GM18507 (cell line): Measurements from ENCODE around the gene HEXIM1.
A peak's percentile ranks its signal among the peaks of the same experiment; 100 is the strongest.

Source experiments
- DNase-seq: peaks from one replicate; pipeline ENCODE4 v3.0.0; 2011; ENCODE audit warnings: low read depth; ENCODE audit not compliant: insufficient read length; ENCODE audit errors: extremely low spot score
- FAIRE-seq: peaks from 2 replicates; lab custom pipeline; 2011; peaks lifted over from hg19 to GRCh38; lab: Jason Lieb, UNC

Gene HEXIM1

GRCh38 chr17:45162025-45162687 is 13.9 kb downstream of the HEXIM1 start:
- no peak for FAIRE-seq
- DNase-seq: no peak

GRCh38 chr17:45164734-45165269 is 16.5 kb downstream of the HEXIM1 start:
- no peak for FAIRE-seq
- DNase-seq: no peak

GRCh38 chr17:45168991-45169752 is 20.9 kb downstream of the HEXIM1 start:
- FAIRE-seq: no peak
- DNase-seq: no peak

- no peak for FAIRE-seq
- DNase-seq: no peak
These were observed 22.1 kb downstream of the HEXIM1 start for GRCh38 chr17:45170280-45170930.

- DNase-seq: no peak
- no peak for FAIRE-seq
These were observed 22.7 kb downstream of the HEXIM1 start for GRCh38 chr17:45170931-45171337.

- FAIRE-seq (no peak), DNase-seq (no peak)
These were observed 23.3 kb downstream of the HEXIM1 start for GRCh38 chr17:45171338-45172231.

GRCh38 chr17:45172232-45172540 is 23.9 kb downstream of the HEXIM1 start:
- DNase-seq: no peak

GRCh38 chr17:45172541-45173286 is 24.4 kb downstream of the HEXIM1 start:
- peak; percentile 70 for FAIRE-seq
- DNase-seq: no peak

More at GRCh38 chr17:45172232-45172540, 23.9 kb downstream of the HEXIM1 start:
- FAIRE-seq: no peak

- FAIRE-seq (no peak), DNase-seq (no peak)
These were observed 27.5 kb downstream of the HEXIM1 start for GRCh38 chr17:45175759-45176115.

- no peak for DNase-seq
These were observed 29.3 kb downstream of the HEXIM1 start for GRCh38 chr17:45177563-45177962.

GRCh38 chr17:45184144-45184543 is 35.9 kb downstream of the HEXIM1 start:
- FAIRE-seq (no peak), DNase-seq (no peak)

More at GRCh38 chr17:45177563-45177962, 29.3 kb downstream of the HEXIM1 start:
- FAIRE-seq: no peak

GRCh38 chr17:45186801-45187354 is 38.6 kb downstream of the HEXIM1 start:
- FAIRE-seq (no peak), DNase-seq (no peak)

- no peak for FAIRE-seq
These were observed 40.7 kb downstream of the HEXIM1 start for GRCh38 chr17:45189009-45189408.

GRCh38 chr17:45190503-45191255 is 42.4 kb downstream of the HEXIM1 start:
- DNase-seq (no peak), FAIRE-seq (no peak)

More at GRCh38 chr17:45189009-45189408, 40.7 kb downstream of the HEXIM1 start:
- DNase-seq: no peak

- DNase-seq: no peak
- no peak for FAIRE-seq
These were observed 47.1 kb downstream of the HEXIM1 start for GRCh38 chr17:45195424-45195823.

GRCh38 chr17:45197108-45197507 is 48.8 kb downstream of the HEXIM1 start:
- FAIRE-seq (no peak), DNase-seq (no peak)

- FAIRE-seq: peak; percentile 86
These were observed 49.5 kb downstream of the HEXIM1 start for GRCh38 chr17:45197555-45198334.

More at GRCh38 chr17:45197555-45198334, 49.5 kb downstream of the HEXIM1 start:
- peak; percentile 77 for DNase-seq
